IPS-20b (cell line): ENCODE results near the gene HSD17B13.
"Not testable (repeated sequence)": the region's sequence is repeated elsewhere in the genome, so short reads cannot be mapped to it uniquely, and the experiment has no call there.

Experiments used
- H3K27ac ChIP-seq: one replicate; pipeline ENCODE4 v1.5.1; 2013; ENCODE audit warnings: low read length
- H3K27me3 ChIP-seq: 2 replicates; pipeline ENCODE4 v1.6.1; 2013; ENCODE audit warnings: mild to moderate bottlenecking, low read length, inconsistent platforms; ENCODE audit not compliant: insufficient read depth
- H3K36me3 ChIP-seq: 2 replicates; pipeline ENCODE4 v1.6.1; 2013; ENCODE audit warnings: low read depth, mild to moderate bottlenecking, inconsistent platforms, low read length, moderate library complexity; ENCODE audit not compliant: insufficient read depth
- H3K4me1 ChIP-seq: 2 replicates; pipeline ENCODE4 v1.6.1; 2013; ENCODE audit warnings: mild to moderate bottlenecking, control low read depth, inconsistent platforms, low read length, moderate library complexity; ENCODE audit not compliant: insufficient read depth
- H3K4me3 ChIP-seq: 2 replicates; pipeline ENCODE4 v1.5.1; 2013; ENCODE audit warnings: mild to moderate bottlenecking, low read length, inconsistent platforms
- H3K9ac ChIP-seq: 2 replicates; pipeline ENCODE4 v1.6.1; 2013; ENCODE audit warnings: low read depth, mild to moderate bottlenecking, inconsistent platforms, low read length, moderate library complexity
- H3K9me3 ChIP-seq: 2 replicates; pipeline ENCODE4 v1.6.1; 2013; ENCODE audit warnings: mild to moderate bottlenecking, low read depth, low read length, inconsistent platforms; ENCODE audit not compliant: insufficient read depth

Gene HSD17B13

DNA sequence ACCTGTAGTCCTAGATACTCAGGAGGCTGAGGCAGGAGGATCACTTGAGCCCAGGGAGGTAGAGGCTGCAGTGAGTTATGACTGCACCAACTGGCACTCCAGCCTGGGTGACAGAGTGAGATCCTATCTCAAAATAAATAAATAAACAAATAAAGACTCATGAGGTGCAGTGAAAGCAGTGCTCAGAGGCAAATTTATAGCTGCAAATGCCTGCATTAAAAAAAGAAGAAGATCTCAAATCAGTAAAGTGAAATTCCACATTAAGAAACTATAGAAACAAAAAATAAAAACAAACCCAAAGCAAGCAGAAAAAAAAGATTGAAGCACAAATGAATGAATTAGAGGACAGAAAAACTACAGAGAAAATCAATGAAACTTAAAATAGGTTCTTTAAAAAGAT is 22.5 kb upstream of the HSD17B13 start:
- H3K36me3 ChIP-seq, result no peaks in the 10 kb centered on the region; the same call in 1 of the 2 replicates
- H3K4me1 ChIP-seq, result no peaks in the 10 kb centered on the region
- no peak overlapping the region for H3K27ac ChIP-seq
- H3K4me3 ChIP-seq, result no peak overlapping the region
- H3K9me3 ChIP-seq, result 0 out of 2 replicates have a peak, but pooled peaks cover 3% of the 10 kb centered on the region
- H3K9ac ChIP-seq, result no peak overlapping the region
- no peaks in the 10 kb centered on the region for H3K27me3 ChIP-seq

DNA sequence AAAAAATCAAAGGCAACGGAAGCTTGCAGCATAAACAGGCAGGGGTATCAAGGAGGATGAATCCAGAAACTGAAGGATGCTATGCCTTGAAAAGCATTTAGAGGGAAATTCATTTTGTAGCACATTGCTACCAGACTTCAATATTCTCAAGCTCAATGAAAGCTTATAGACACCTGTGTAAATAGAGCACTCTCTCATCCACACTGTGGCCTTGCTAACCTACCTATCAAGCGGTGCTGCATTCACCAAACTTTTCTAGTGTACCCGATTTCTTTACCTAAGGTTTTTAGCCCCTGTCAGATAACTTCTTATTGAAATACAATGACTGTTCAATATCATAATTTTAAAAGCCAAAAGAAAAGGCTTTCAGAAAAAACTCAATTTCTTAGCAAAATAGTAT is 20.2 kb upstream of the HSD17B13 start:
- H3K36me3 ChIP-seq, result no peaks in the 10 kb centered on the region; the same call in none of the 2 replicates

DNA sequence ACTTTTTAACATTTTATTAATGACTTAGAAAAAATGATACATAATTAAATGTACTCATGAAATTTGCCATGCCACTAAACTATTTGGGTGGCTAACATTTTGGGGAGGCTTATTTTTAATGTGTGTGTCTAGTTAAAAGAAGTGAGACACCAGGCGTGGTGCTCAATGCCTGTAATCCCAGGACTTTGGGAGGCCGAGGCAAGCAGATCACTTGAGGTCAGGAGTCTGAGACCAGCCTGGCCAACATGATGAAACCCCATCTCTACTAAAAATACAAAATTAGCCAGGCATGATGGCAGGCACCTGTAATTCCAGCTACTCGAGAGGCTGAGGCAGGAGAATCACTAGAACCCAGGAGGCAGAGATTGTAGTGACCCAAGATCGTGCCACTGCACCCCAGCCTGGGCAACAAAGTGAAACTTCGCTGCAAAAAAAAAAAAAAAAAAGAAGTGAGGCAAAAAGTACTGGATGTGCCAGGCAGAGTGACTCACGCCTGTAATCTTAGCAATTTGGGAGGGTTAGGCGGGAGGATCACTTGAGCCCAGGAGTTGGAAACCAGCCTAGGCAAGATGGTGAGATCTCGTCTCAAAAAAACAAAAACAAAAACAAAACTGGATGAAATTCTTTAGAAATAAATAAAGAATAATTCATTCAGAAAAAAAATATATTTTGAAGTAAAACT is 19.4 kb upstream of the HSD17B13 start:
- H3K4me3 ChIP-seq, H3K9me3 ChIP-seq, H3K27me3 ChIP-seq, H3K36me3 ChIP-seq, H3K9ac ChIP-seq, H3K4me1 ChIP-seq, H3K27ac ChIP-seq: not testable (repeated sequence)

More for the DNA sequence above, 20.2 kb upstream of the HSD17B13 start:
- no peak overlapping the region for H3K9ac ChIP-seq
- no peak overlapping the region for H3K27ac ChIP-seq
- no peaks in the 10 kb centered on the region for H3K27me3 ChIP-seq
- 0 out of 2 replicates have a peak, but pooled peaks cover 3% of the 10 kb centered on the region for H3K9me3 ChIP-seq
- no peaks in the 10 kb centered on the region for H3K4me1 ChIP-seq
- H3K4me3 ChIP-seq, result no peak overlapping the region

DNA sequence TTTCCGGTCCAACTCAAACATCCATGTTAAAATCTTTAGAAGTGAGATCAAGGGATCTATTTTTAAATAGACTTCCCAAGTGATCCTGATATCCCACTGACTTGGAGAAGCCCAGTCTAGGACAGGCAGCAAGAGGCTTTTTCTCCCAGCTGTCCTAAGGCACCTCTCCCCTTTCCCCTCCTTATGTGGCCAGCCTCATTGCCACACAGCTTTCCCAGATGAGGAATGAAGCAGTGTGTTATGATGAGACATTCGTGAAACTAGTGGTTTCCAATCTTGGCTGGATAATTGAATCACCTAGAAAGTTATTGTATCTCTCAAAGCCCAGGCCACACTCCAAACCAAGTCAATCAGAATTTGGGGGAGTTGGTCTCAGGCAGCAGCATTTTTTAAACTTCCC is 16.8 kb upstream of the HSD17B13 start:
- no peak overlapping the region for H3K27ac ChIP-seq
- 0 out of 2 replicates have a peak, but pooled peaks cover 3% of the 10 kb centered on the region for H3K9me3 ChIP-seq
- no peaks in the 10 kb centered on the region for H3K4me1 ChIP-seq
- no peak overlapping the region for H3K4me3 ChIP-seq
- no peaks in the 10 kb centered on the region; the same call in none of the 2 replicates for H3K36me3 ChIP-seq
- H3K27me3 ChIP-seq, result no peaks in the 10 kb centered on the region
- no peak overlapping the region for H3K9ac ChIP-seq

DNA sequence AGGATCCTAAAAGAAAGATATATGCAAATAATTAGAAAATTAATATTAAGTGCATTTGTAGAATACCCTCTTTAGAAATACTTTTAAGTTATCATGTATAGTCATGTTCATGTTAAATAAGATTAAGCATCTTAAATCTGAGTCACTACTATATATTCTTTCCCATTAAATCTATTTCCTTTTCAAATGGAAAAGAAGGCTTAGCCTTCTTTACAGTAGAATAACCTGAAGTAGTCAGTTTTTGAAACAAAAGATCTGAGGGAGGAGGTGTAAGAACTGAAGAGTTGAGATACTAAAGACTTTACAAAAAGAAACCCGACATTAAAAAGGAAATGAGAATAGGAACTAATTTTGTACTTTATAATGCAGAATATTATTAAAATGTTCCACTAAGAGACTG is 14.7 kb upstream of the HSD17B13 start:
- H3K27ac ChIP-seq, result no peak overlapping the region
- no peaks in the 10 kb centered on the region; the same call in 1 of the 2 replicates for H3K36me3 ChIP-seq
- H3K9ac ChIP-seq, result no peak overlapping the region
- H3K4me3 ChIP-seq, result no peak overlapping the region
- H3K9me3 ChIP-seq, result peaks cover 20% of the 10 kb centered on the region
- no peaks in the 10 kb centered on the region for H3K4me1 ChIP-seq
- H3K27me3 ChIP-seq, result no peaks in the 10 kb centered on the region

DNA sequence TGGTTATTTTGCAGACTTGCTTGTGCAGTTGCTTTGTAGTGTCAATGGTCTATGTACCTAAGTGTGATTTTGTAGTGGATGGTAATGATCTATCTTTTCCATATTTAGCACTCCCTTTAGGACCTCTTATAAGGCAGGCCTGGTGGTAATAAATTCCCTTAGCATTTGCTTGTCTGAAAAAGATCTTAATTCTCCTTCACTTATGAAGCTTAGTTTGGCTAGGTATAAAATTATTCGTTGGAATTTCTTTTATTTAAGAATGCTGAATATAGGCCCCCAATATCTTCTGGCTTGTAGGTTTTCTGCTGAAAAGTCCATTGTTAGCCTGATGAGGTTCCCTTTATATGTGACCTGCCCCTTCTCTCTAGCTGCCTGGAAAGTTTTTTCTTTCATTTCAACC is 10.6 kb upstream of the HSD17B13 start:
- Histone ChIP-seq H3K27ac (no peak overlapping the region), H3K9me3 (peaks cover 20% of the 10 kb centered on the region), H3K36me3 (no peaks in the 10 kb centered on the region), H3K4me3 (no peak overlapping the region), H3K9ac (no peak overlapping the region), H3K27me3 (no peaks in the 10 kb centered on the region), H3K4me1 (no peaks in the 10 kb centered on the region)

DNA sequence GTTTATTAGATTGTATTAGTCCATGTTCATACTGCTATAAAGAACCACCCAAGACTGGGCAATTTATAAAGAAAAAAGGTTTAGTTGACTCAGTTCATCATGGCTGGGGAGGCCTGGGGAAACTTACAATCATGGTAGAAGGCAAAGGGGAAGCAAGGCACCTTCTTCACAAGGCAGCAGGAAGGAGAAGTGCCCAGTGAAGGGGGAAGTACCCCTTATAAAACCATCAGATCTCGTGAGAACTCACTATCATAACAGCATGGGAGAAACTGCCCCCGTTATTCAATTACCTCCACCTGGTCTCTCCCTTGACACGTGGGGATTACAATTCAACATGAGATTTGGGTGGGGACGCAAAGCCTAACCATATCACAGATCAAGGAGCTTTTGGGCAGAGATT is 8.1 kb upstream of the HSD17B13 start:
- H3K4me1 ChIP-seq, result no peaks in the 10 kb centered on the region
- H3K9ac ChIP-seq, result no peak overlapping the region
- H3K27ac ChIP-seq, result no peak overlapping the region
- no peaks in the 10 kb centered on the region for H3K27me3 ChIP-seq
- peaks cover 20% of the 10 kb centered on the region for H3K9me3 ChIP-seq
- no peaks in the 10 kb centered on the region for H3K36me3 ChIP-seq
- H3K4me3 ChIP-seq, result no peak overlapping the region

DNA sequence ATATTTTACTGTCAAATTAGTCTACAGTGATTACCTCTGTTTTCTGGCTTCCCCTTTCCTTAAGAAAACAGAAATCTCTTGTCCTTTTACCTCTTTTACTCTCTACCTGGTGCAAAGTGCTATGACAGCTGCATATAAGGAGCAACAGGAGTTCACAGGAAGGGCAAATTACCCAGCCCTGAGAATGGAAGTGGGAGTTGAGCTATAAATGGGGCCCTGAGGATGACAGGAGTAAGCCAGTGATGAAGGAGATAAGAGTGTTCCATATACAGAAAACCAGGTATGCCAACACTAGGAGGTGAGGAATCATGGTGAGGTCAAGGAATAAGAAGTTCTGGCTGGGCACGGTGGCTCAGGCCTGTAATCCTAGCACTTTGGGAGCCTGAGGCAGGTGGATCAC is 4.5 kb upstream of the HSD17B13 start:
- Histone ChIP-seq H3K27me3 (no peaks in the 10 kb centered on the region), H3K4me1 (no peaks in the 10 kb centered on the region), H3K27ac (no peak overlapping the region), H3K9me3 (no peaks in the 10 kb centered on the region), H3K36me3 (no peaks in the 10 kb centered on the region), H3K4me3 (no peak overlapping the region), H3K9ac (no peak overlapping the region)

DNA sequence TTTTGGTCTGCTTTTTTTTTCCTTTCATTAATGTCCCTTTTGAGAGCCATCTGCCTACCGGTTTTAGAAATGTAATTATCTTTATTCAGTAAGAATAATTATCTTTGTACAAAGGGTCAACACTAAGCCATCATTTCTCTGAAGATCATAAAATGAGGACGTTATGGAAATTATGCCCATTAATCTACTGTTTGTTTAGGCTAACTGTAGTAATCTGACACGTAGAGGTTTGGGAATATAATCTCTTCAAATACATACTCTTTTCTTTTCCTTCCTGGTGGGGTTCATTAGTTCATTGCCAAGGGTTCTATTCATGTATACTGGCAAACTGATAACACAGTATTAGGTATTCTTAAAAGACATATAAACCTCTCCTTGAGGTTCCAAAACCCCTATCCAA is 3.8 kb upstream of the HSD17B13 start:
- no peaks in the 10 kb centered on the region for H3K27me3 ChIP-seq
- H3K9me3 ChIP-seq, result no peaks in the 10 kb centered on the region
- H3K4me1 ChIP-seq, result no peaks in the 10 kb centered on the region
- H3K9ac ChIP-seq, result no peak overlapping the region
- H3K36me3 ChIP-seq, result no peaks in the 10 kb centered on the region
- no peak overlapping the region for H3K27ac ChIP-seq
- H3K4me3 ChIP-seq, result no peak overlapping the region

DNA sequence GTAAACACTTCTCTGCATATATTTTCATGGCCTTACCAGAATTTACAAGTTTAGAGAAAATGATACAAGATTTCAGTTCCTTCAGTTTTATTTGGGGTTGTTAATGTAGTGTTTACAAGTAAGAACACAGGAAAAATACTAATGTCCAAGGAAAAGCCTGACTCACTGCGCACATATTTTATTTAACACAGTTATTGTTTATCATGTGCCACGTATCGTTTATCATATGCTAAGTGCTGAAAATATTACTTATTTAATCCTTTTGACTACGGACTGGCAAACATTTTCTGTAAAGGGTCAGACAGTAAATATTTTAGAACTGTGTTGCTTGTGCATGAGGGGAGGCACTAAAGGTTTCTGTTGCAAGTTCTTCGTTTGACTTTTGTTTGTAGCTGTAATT is 794 bp downstream of the HSD17B13 start:
- Histone ChIP-seq H3K27ac (no peak overlapping the region), H3K36me3 (no peaks in the 10 kb centered on the region), H3K27me3 (no peaks in the 10 kb centered on the region), H3K4me3 (no peak overlapping the region), H3K9me3 (no peaks in the 10 kb centered on the region), H3K4me1 (no peaks in the 10 kb centered on the region), H3K9ac (no peak overlapping the region)

DNA sequence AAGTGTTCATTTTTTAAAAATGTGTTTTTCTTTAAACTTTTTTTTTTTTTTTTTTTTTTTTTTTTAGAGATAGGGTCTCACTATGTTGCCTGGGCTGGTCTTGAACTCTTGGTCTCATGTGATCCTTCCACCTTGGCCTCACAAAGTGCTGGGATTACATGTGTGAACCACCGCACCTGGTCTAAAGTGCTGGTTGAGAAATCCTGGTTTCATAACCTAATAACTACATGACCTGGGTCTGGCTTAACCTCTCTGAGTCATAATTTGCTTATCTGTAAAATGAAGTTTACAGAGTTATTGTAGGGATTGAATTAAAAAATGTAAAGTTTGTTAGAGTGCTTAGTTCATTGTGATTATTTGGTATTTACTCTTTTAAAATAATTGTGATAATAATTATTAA is 5.2 kb downstream of the HSD17B13 start:
- Histone ChIP-seq H3K36me3 (no peaks in the 10 kb centered on the region), H3K9ac (no peak overlapping the region), H3K4me3 (no peak overlapping the region), H3K9me3 (no peaks in the 10 kb centered on the region), H3K4me1 (no peaks in the 10 kb centered on the region), H3K27ac (no peak overlapping the region), H3K27me3 (no peaks in the 10 kb centered on the region)

DNA sequence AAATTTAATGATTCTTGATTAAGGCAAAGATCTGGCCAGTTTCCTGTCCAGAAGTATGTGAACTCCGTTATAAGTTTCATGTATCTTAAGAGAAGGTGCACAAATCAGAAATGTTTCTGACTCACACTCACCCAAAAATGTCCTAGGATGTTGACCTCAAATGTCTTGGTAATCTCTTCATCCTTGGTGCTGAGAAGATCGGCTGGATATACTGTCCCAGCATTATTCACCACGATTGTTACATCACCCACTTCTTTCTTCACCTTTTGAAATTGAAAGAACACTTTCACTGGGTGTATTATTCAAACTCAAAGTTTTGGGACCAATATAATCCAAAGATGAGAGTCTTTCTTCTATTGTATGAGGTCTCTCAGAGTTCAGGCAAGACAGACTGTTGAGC is 5.7 kb downstream of the HSD17B13 start:
- Histone ChIP-seq H3K9ac (no peak overlapping the region), H3K27ac (no peak overlapping the region), H3K4me1 (no peaks in the 10 kb centered on the region), H3K27me3 (no peaks in the 10 kb centered on the region), H3K9me3 (no peaks in the 10 kb centered on the region), H3K4me3 (no peak overlapping the region), H3K36me3 (no peaks in the 10 kb centered on the region)
